Esophagus squamous epithelium (tissue), 4 donors: Measurements from ENCODE around the gene CD247.

ENCODE experiments used
- CTCF ChIP-seq, 6 experiments: fragments of 450-650 bp in 4 of 6; fragments of 200-600 bp in 2 of 6; sonication (generic) in 2 of 6; IDR thresholded peaks; one replicate each; pipeline ENCODE4 v1.5.1; 2016 to 2019; ENCODE audit warnings: antibody characterized with exemption in 6 of 6, mild to moderate bottlenecking in 4 of 6, moderate library complexity in 4 of 6
- POLR2A ChIP-seq, 4 donors: fragments of 450-650 bp; IDR thresholded peaks; one replicate each; pipeline ENCODE4 v1.6.1; 2017; ENCODE audit warnings: antibody characterized with exemption in 4 of 4, mild to moderate bottlenecking in 4 of 4, moderate library complexity in 3 of 4

- TF ChIP-seq CTCF (IDR thresholded peaks at IDR 0.05) (no peak), POLR2A (IDR thresholded peaks at IDR 0.05) (no peak)
These were observed 26.2 kb upstream of the CD247 start for GRCh38 chr1:167544447-167545093.
